HG03060 (cell line): ENCODE data around the gene COA8.

ENCODE experiments used
- ATAC-seq: cut with Tn5 transposase; IDR thresholded peaks from one replicate; pipeline ENCODE4 v1.9.1; 2021; ENCODE audit warnings: low read depth, moderate number of reproducible peaks; ENCODE audit not compliant: unreplicated experiment

COA8 gene

GRCh38 chr14:103616635-103617300, 54.0 kb downstream of the COA8 start:
- no peak for ATAC-seq

- no peak for ATAC-seq
Observed at GRCh38 chr14:103619057-103619456, 56.3 kb downstream of the COA8 start.

GRCh38 chr14:103621860-103622259, 59.1 kb downstream of the COA8 start:
- no peak for ATAC-seq

- no peak for ATAC-seq
Observed at GRCh38 chr14:103623308-103623707, 60.5 kb downstream of the COA8 start.

- ATAC-seq: no peak
Observed at GRCh38 chr14:103623883-103624482, 61.2 kb downstream of the COA8 start.

GRCh38 chr14:103624860-103625259, 62.1 kb downstream of the COA8 start:
- ATAC-seq: no peak

GRCh38 chr14:103625356-103626095, 62.8 kb downstream of the COA8 start:
- no peak for ATAC-seq

- no peak for ATAC-seq
Observed at GRCh38 chr14:103626146-103626850, 63.5 kb downstream of the COA8 start.

- ATAC-seq: no peak
Observed at GRCh38 chr14:103627073-103628025, 64.6 kb downstream of the COA8 start.

GRCh38 chr14:103628221-103628683, 65.5 kb downstream of the COA8 start:
- no peak for ATAC-seq

GRCh38 chr14:103628684-103629502, 66.1 kb downstream of the COA8 start, which contains the start of gene KLC1:
Gene KLC1 (plus strand): TSS chr14:103629211. CDS start chr14:103654565, 25,354 bp downstream.
- no peak for ATAC-seq

- ATAC-seq: no peak
Observed at GRCh38 chr14:103629503-103630121, 66.9 kb downstream of the COA8 start.

GRCh38 chr14:103630364-103631108, 67.8 kb downstream of the COA8 start:
- no peak for ATAC-seq

- no peak for ATAC-seq
Observed at GRCh38 chr14:103633391-103633790, 70.6 kb downstream of the COA8 start.

- ATAC-seq: no peak
Observed at GRCh38 chr14:103634156-103634555, 71.4 kb downstream of the COA8 start.

- ATAC-seq: no peak
Observed at GRCh38 chr14:103638594-103638993, 75.8 kb downstream of the COA8 start.
